Measurements from ENCODE around the gene FBXL16.
A peak's percentile ranks its signal among the peaks of the same experiment; 100 is the strongest.
"Not testable (repeated sequence)": the region's sequence is repeated elsewhere in the genome, so short reads cannot be mapped to it uniquely, and the experiment has no call there.

Gene FBXL16

DNA sequence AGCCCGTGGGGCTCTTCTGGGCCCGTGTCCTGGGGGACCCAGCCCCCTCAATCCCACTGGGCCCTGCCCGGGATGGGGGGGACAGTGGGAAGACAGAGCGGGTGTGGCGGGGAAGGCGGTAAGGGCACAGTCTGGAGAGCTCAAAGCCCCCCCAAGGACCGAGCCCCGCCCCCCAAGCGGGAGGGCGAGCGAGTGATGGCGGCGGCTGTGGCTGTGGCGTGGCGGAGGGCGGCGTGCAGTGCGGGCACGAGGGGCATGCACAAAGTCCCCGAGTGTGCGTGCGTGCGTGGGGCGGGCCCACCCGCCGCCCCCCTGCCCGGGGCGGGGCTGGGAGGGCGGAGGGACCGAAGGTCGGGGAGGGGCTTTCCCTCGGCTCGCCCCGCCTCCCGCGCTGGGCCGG lies 11.8 kb downstream of the FBXL16 start:
- TF ChIP-seq CTCF (IDR thresholded peaks at IDR 0.05; ENCODE audit: control insufficient read depth, insufficient read depth, low read depth, low read length, missing control alignments): no peak
- no peak overlapping the region for H3K4me3 ChIP-seq (ENCODE audit: control insufficient read depth, low read depth, low read length)
- DNase-seq (ENCODE audit: low read depth): no peak

DNA sequence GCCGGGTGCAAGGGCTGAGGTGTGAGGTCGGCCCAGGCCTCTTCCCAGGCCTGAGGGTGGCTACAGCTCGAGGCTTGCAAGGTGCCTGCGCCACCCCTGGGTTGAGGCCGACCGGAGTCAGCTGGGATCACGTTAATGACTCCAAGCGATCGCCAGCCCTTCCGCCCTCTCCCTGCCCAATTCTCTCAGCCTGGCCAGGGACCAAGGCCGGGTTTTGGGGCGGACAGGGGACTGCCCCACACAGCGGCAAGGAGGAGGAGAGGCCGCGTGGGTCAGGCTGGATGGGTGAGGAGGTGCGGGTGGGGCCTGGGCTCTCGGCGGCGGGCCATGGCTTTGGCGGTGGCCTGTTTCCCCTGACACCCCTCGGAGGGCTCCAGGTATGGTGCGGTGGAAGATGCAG lies 12.2 kb downstream of the FBXL16 start:
- no peak for TF ChIP-seq CTCF (IDR thresholded peaks at IDR 0.05; ENCODE audit: control insufficient read depth, insufficient read depth, low read depth, low read length, missing control alignments)
- DNase-seq (ENCODE audit: low read depth): no peak
- no peak overlapping the region for H3K4me3 ChIP-seq (ENCODE audit: control insufficient read depth, low read depth, low read length)

DNA sequence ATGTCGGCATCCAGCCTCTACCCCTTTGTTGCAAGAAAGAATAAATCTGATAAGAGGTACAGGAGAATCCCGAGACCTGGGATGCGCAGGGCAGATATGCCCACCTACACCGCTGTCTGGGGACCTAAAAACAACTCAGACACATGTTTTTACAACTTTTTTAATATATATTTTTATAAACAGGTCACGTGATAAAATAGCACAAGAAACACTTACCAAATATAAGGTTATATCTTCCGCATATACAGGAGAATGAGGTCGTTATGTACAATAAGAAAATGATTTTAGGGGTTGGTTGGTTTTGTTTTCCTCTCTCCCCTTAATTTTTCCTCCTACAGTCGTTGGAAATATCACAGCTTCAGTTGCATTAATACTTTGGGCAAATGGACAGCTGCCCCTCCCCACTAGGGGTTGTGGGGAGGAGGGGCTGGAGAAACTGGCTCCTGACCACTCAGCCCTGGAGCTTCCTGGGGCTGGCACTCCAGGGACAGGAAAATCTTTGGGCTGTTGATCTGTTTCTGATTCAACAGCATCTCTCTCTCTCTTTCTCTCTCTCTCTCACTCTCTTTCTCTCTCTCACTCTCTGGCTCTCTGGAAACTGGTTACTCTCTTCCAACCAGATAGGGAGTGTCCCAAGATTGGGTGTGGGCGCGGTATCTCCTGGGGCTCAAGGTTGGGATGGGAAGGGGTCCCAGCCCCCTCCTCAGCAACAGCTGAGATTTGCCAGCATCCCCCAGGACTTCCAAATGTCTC lies 13.1 kb downstream of the FBXL16 start:
- TF ChIP-seq CTCF (IDR thresholded peaks at IDR 0.05; ENCODE audit: control insufficient read depth, insufficient read depth, low read depth, low read length, missing control alignments): no peak
- DNase-seq (ENCODE audit: low read depth): no peak
- no peak overlapping the region for H3K4me3 ChIP-seq (ENCODE audit: control insufficient read depth, low read depth, low read length)

DNA sequence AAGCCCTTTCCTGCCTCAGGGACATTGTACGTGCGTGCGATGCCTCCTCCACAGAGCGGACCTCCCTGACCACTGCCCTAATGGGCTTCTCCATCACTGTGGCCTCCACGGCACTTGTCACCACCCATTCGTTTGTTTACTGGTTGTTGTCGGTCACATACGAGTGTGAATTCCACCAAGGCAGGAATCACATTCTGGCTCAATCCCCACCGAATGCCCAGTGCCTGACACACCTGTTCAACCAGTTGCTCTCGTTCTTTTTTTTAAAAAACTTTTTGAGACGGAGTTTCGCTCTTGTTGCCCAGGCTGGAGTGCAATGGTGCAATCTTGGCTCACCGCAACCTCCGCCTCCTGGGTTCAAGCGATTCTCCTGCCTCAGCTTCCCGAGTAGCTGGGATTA lies 14.4 kb downstream of the FBXL16 start:
- not testable (repeated sequence) for DNase-seq (ENCODE audit: low read depth)

GRCh38 chr16:689175-689897 lies 16.3 kb downstream of the FBXL16 start:
- DNase-seq (ENCODE audit: low read depth): no peak
- peak overlapping the region; percentile 96 for H3K4me3 ChIP-seq (ENCODE audit: control insufficient read depth, low read depth, low read length)
- TF ChIP-seq CTCF (IDR thresholded peaks at IDR 0.05; ENCODE audit: control insufficient read depth, insufficient read depth, low read depth, low read length, missing control alignments): no peak

More for the DNA sequence above, 14.4 kb downstream of the FBXL16 start:
- not testable (repeated sequence) for H3K4me3 ChIP-seq (ENCODE audit: control insufficient read depth, low read depth, low read length)

DNA sequence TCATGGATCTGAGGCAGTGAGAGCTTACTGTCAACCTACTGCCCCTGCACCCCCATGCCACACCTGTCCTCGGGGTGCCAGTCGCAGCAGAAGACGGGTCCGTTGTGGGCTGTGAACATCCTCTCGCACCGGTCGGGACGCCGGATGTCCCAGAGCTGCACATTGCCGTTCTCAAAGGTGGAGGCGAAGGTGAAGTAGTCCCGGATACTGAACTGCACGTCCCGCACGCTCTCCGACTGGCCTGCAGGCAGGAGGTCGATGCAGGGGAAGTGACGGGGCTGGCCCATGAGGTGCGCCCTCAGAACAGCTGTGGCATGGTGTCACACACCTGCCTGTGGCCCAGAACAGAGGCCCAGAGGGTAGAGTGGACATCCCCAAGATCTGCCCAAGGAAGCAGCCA lies 18.1 kb downstream of the FBXL16 start:
- no peak for DNase-seq (ENCODE audit: low read depth)
- no peak overlapping the region for H3K4me3 ChIP-seq (ENCODE audit: control insufficient read depth, low read depth, low read length)
- TF ChIP-seq CTCF (IDR thresholded peaks at IDR 0.05; ENCODE audit: control insufficient read depth, insufficient read depth, low read depth, low read length, missing control alignments): no peak

Measured in AG09309 (cell line).